Cardiac fibroblast (primary cell): Measurements from ENCODE around the gene UQCRQ.

Experiments
- DNase-seq, 2 donors: peaks; one replicate each; pipeline versions ENCODE4 v3.0.0 to v3.0.0-alpha.2; 2010; ENCODE audit warnings: low read depth in 2 of 2
- H3K4me3 ChIP-seq, 2 donors: replicated peaks in 1 of 2; 1 replicate in 1 of 2; 2 replicates in 1 of 2; pipeline ENCODE4 v1.5.1; 2011; ENCODE audit warnings: low read depth in 2 of 2, low read length in 2 of 2, mild to moderate bottlenecking in 2 of 2, moderate library complexity in 1 of 2
- CTCF ChIP-seq: IDR thresholded peaks from one replicate; pipeline ENCODE4 v1.5.1; 2011; ENCODE audit warnings: low read depth, mild to moderate bottlenecking, low read length, inconsistent platforms

UQCRQ gene

GRCh38 chr5:132827943-132828673 is 38.3 kb upstream of the UQCRQ start:
- H3K4me3 ChIP-seq, result no peak overlapping the region
- no peak for DNase-seq

GRCh38 chr5:132828846-132829494 is 37.5 kb upstream of the UQCRQ start:
- no peak for TF ChIP-seq CTCF
- peak overlapping the region; percentile 53 to 69 for H3K4me3 ChIP-seq
- DNase-seq, result no peak

More at GRCh38 chr5:132827943-132828673, 38.3 kb upstream of the UQCRQ start:
- no peak for TF ChIP-seq CTCF

GRCh38 chr5:132829742-132830435 is 36.6 kb upstream of the UQCRQ start:
- peak overlapping the region; percentile 53 to 69 for H3K4me3 ChIP-seq
- DNase-seq, result peak; percentile 65 to 68
- peak; percentile 74 for TF ChIP-seq CTCF

GRCh38 chr5:132830436-132831094 is 35.9 kb upstream of the UQCRQ start, which contains the start of gene SHROOM1:
TSS of gene SHROOM1 (minus strand) at chr5:132830647. CDS start at chr5:132826140, 4,507 bp downstream.
- H3K4me3 ChIP-seq, result peak within 1 kb of the TSS; percentile 53 to 69
- DNase-seq, result peak; percentile 55 to 57
- TF ChIP-seq CTCF, result no peak

GRCh38 chr5:132831095-132831860 is 35.2 kb upstream of the UQCRQ start:
- H3K4me3 ChIP-seq, result peak overlapping the region; percentile 53 to 69
- DNase-seq, result no peak
- TF ChIP-seq CTCF, result no peak

GRCh38 chr5:132832612-132833011 is 33.8 kb upstream of the UQCRQ start:
- H3K4me3 ChIP-seq, result no peak overlapping the region
- TF ChIP-seq CTCF, result no peak
- no peak for DNase-seq
